HEK293 (cell line): ENCODE measurements around the gene FAM216B.

ENCODE experiments used
- CTCF ChIA-PET: fragments of 350-600 bp; formaldehyde crosslinking; extraction: SDS; loops from one replicate; lab custom pipeline; 2021; ENCODE audit warnings: antibody characterized with exemption; lab: Yijun Ruan, JAX
- POLR2A ChIA-PET: fragments of 300-600 bp; formaldehyde crosslinking; extraction: SDS; loops from one replicate; lab custom pipeline; 2020; ENCODE audit warnings: antibody characterized with exemption, inconsistent platforms; lab: Yijun Ruan, JAX
- H3K27ac ChIP-seq: fragments of 200-500 bp; sonication (Bioruptor generic); 2 replicates; pipeline ENCODE4 v1.5.1; 2014; ENCODE audit warnings: low read depth, low read length, control low read depth, inconsistent platforms; ENCODE audit errors: extremely low read depth
- H3K36me3 ChIP-seq, 2 experiments: fragments of 200-500 bp in 1 of 2; sonication (Bioruptor generic) in 1 of 2; 1 replicate in 1 of 2; 2 replicates in 1 of 2; pipeline ENCODE4 v1.5.1; 2014 to 2017; ENCODE audit warnings: inconsistent platforms in 2 of 2, low read length in 2 of 2; ENCODE audit not compliant: control insufficient read depth in 2 of 2, insufficient read depth in 1 of 2
- H3K4me1 ChIP-seq: fragments of 200-500 bp; sonication (Bioruptor generic); 2 replicates; pipeline ENCODE4 v1.5.1; 2014; ENCODE audit warnings: mild to moderate bottlenecking, low read length, inconsistent platforms; ENCODE audit not compliant: control insufficient read depth, insufficient read depth
- H3K4me3 ChIP-seq: 2 replicates; pipeline ENCODE4 v1.5.1; 2011; ENCODE audit warnings: low read depth, mild to moderate bottlenecking, control low read depth, low read length, moderate library complexity
- H3K9me3 ChIP-seq: fragments of 200-500 bp; sonication (Bioruptor generic); 2 replicates; pipeline ENCODE4 v1.5.1; 2014; ENCODE audit warnings: low read depth, low read length, inconsistent platforms; ENCODE audit not compliant: control insufficient read depth, insufficient read depth
- EGR2 ChIP-seq: fragments of 450-650 bp; formaldehyde crosslinking; IDR thresholded peaks from 2 replicates; pipeline ENCODE4 v1.5.1; 2016; ENCODE audit warnings: low read depth, missing biosample characterization, missing genetic modification characterization
- GFI1B ChIP-seq: fragments of 450-650 bp; formaldehyde crosslinking; IDR thresholded peaks from 2 replicates; pipeline ENCODE4 v1.5.1; 2016; ENCODE audit warnings: missing biosample characterization, missing genetic modification characterization
- IKZF3 ChIP-seq: fragments of 450-650 bp; IDR thresholded peaks from 2 replicates; pipeline ENCODE4 v1.5.0; 2018; ENCODE audit warnings: missing biosample characterization, mild to moderate bottlenecking, missing genetic modification characterization, moderate library complexity
- MZF1 ChIP-seq: fragments of 450-650 bp; formaldehyde crosslinking; IDR thresholded peaks from 2 replicates; pipeline ENCODE4 v1.5.1; 2017; ENCODE audit warnings: missing biosample characterization, missing genetic modification characterization, borderline replicate concordance
- SALL2 ChIP-seq: fragments of 450-650 bp; formaldehyde crosslinking; IDR thresholded peaks from 2 replicates; pipeline ENCODE4 v1.5.0; 2017; ENCODE audit warnings: missing biosample characterization, mild to moderate bottlenecking, missing genetic modification characterization, borderline replicate concordance
- SCRT2 ChIP-seq: fragments of 450-650 bp; formaldehyde crosslinking; IDR thresholded peaks from 2 replicates; pipeline ENCODE4 v1.5.1; 2016; ENCODE audit warnings: missing biosample characterization, missing genetic modification characterization
- SP2 ChIP-seq: fragments of 450-650 bp; formaldehyde crosslinking; IDR thresholded peaks from 2 replicates; pipeline ENCODE4 v1.5.1; 2016; ENCODE audit warnings: missing biosample characterization, missing genetic modification characterization
- SP7 ChIP-seq: fragments of 450-650 bp; formaldehyde crosslinking; IDR thresholded peaks from 2 replicates; pipeline ENCODE4 v1.5.1; 2016; ENCODE audit warnings: missing biosample characterization, missing genetic modification characterization
- YY2 ChIP-seq: fragments of 450-650 bp; formaldehyde crosslinking; IDR thresholded peaks from 2 replicates; pipeline ENCODE4 v1.5.1; 2016; ENCODE audit warnings: missing biosample characterization, missing genetic modification characterization
- ZFHX2 ChIP-seq: fragments of 450-650 bp; formaldehyde crosslinking; conservative IDR thresholded peaks from 2 replicates; pipeline ENCODE4 v1.5.1; 2016; ENCODE audit warnings: missing biosample characterization, missing genetic modification characterization
- ZNF202 ChIP-seq: fragments of 450-650 bp; formaldehyde crosslinking; IDR thresholded peaks from 2 replicates; pipeline ENCODE4 v1.5.1; 2016; ENCODE audit warnings: missing biosample characterization, missing genetic modification characterization, borderline replicate concordance
- ZNF211 ChIP-seq: fragments of 450-650 bp; formaldehyde crosslinking; IDR thresholded peaks from 2 replicates; pipeline ENCODE4 v1.5.1; 2016; ENCODE audit warnings: low read depth, missing biosample characterization, missing genetic modification characterization
- ZNF341 ChIP-seq: fragments of 450-650 bp; formaldehyde crosslinking; IDR thresholded peaks from 2 replicates; pipeline ENCODE4; 2016; ENCODE audit warnings: low read depth, missing biosample characterization, missing genetic modification characterization
- ZNF473 ChIP-seq: fragments of 450-650 bp; formaldehyde crosslinking; IDR thresholded peaks from 2 replicates; pipeline ENCODE4 v1.5.1; 2017; ENCODE audit warnings: missing biosample characterization, missing genetic modification characterization
- ZNF623 ChIP-seq: fragments of 450-650 bp; formaldehyde crosslinking; IDR thresholded peaks from 2 replicates; pipeline ENCODE4 v1.5.1; 2016; ENCODE audit warnings: missing biosample characterization, missing genetic modification characterization
- ZNF664 ChIP-seq: fragments of 450-650 bp; formaldehyde crosslinking; IDR thresholded peaks from 2 replicates; pipeline ENCODE4 v1.5.1; 2016; ENCODE audit warnings: missing biosample characterization, missing genetic modification characterization
- ZNF670 ChIP-seq: fragments of 450-650 bp; formaldehyde crosslinking; IDR thresholded peaks from 2 replicates; pipeline ENCODE4 v1.5.1; 2016; ENCODE audit warnings: missing biosample characterization, missing genetic modification characterization, low read depth
- ZNF785 ChIP-seq: fragments of 450-650 bp; formaldehyde crosslinking; IDR thresholded peaks from 2 replicates; pipeline ENCODE4 v1.5.1; 2016; ENCODE audit warnings: missing biosample characterization, missing genetic modification characterization
- ZNF791 ChIP-seq: fragments of 450-650 bp; formaldehyde crosslinking; IDR thresholded peaks from 2 replicates; pipeline ENCODE4 v1.5.1; 2016; ENCODE audit warnings: missing biosample characterization, missing genetic modification characterization
- TF ChIP-seq, protein P1 (sequence below): IDR thresholded peaks from 2 replicates; pipeline ENCODE4 v1.6.1; 2011; ENCODE audit warnings: mild to moderate bottlenecking, low read depth, low read length, borderline replicate concordance
- TF ChIP-seq, protein P2 (sequence below): fragments of 450-650 bp; formaldehyde crosslinking; IDR thresholded peaks from 2 replicates; pipeline ENCODE4 v1.5.1; 2016; ENCODE audit warnings: missing biosample characterization, missing genetic modification characterization
- TF ChIP-seq, protein P3 (sequence below): fragments of 450-650 bp; formaldehyde crosslinking; IDR thresholded peaks from 2 replicates; pipeline ENCODE4 v1.5.1; 2016; ENCODE audit warnings: missing biosample characterization, missing genetic modification characterization
- TF ChIP-seq, protein P4 (sequence below): fragments of 450-650 bp; formaldehyde crosslinking; IDR thresholded peaks from 2 replicates; pipeline ENCODE4 v1.5.1; 2016; ENCODE audit warnings: missing biosample characterization, missing genetic modification characterization

FAM216B gene

DNA sequence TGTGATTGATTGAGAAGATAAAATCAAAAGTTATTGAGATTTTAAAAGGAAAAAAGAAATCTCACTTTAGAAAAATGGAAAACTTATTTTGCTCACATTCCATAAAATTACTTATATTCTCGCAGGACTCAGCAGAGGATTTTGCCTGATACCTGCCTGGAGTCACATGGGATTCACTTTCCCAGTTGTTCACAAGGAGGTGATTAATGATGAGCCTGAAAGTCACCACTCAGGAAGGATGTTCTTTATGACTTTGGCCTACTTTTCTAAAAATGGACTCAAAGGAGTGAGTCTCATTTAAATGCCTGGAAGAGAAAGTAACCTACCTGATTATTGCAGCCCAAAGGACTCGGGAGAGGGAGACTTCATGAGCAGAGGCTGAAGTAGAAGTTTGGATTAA, 34.5 kb upstream of the FAM216B start:
- Histone ChIP-seq H3K4me3 (no peak overlapping the region), H3K9me3 (no peaks in the 10 kb centered on the region), H3K36me3 (no peaks in the 10 kb centered on the region), H3K4me1 (no peaks in the 10 kb centered on the region), H3K27ac (no peak overlapping the region)
- TF ChIP-seq YY2 = no peak
- TF ChIP-seq ZNF664 = no peak
- TF ChIP-seq ZNF785 = no peak
- no peak for TF ChIP-seq ZNF791 (tag by site-specific recombination)
- TF ChIP-seq SP7 (tag by site-specific recombination) = no peak
- no peak for TF ChIP-seq ZNF211 (tag by site-specific recombination)
- no peak for TF ChIP-seq ZNF623 (tag by site-specific recombination)
- TF ChIP-seq ZNF473 (tag by site-specific recombination) = no peak
- no peak for TF ChIP-seq SP2 (tag by site-specific recombination)
- no peak for TF ChIP-seq IKZF3 (tag by site-specific recombination)
- no peak for TF ChIP-seq SALL2 (tag by site-specific recombination)
- no peak for TF ChIP-seq ZNF202 (tag by site-specific recombination)
- TF ChIP-seq, protein P1, sequence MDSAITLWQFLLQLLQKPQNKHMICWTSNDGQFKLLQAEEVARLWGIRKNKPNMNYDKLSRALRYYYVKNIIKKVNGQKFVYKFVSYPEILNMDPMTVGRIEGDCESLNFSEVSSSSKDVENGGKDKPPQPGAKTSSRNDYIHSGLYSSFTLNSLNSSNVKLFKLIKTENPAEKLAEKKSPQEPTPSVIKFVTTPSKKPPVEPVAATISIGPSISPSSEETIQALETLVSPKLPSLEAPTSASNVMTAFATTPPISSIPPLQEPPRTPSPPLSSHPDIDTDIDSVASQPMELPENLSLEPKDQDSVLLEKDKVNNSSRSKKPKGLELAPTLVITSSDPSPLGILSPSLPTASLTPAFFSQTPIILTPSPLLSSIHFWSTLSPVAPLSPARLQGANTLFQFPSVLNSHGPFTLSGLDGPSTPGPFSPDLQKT = no peak
- POLR2A ChIA-PET = no interaction called here
- CTCF ChIA-PET = interaction anchor here (0.6 kb wide), 1 partner anchor 73 kb away, joined by 3 read pairs; no protein-coding TSS in a partner anchor

DNA sequence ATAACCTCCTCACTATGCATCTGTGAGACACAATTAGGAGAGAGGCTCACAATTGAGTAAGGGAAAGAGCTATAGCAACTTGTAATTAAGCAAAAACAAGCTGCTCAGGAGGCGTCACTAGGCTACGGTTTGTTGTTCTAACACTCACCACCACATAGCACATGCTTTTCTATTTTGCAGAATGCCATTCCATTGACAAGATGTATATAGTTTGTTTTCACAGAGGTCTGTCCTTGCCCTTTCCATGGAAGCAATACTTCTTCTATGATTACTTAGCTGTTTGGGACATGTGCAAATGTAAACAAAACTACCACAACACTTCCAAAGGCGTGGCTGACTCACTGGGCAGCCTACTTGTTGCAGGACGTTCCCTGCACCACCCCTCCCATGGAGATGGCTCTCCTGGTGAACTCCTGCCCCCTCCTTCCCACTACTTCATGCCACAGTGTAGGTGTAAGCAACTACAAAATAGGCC, 33.9 kb upstream of the FAM216B start:
- Histone ChIP-seq H3K36me3 (no peaks in the 10 kb centered on the region), H3K27ac (no peak overlapping the region)
- TF ChIP-seq GFI1B (tag by site-specific recombination) (no peak), SCRT2 (tag by site-specific recombination) (peak; percentile 89), MZF1 (tag by site-specific recombination) (no peak), ZNF341 (tag by site-specific recombination) (0 out of 2 replicates have a peak, but pooled peaks have one; percentile 21), EGR2 (tag by site-specific recombination) (peak; percentile 34; the same call in 1 of the 2 replicates), ZNF670 (tag by site-specific recombination) (no peak), SP7 (tag by site-specific recombination) (peak; percentile 67), ZFHX2 (tag by site-specific recombination) (peak; percentile 57)
- TF ChIP-seq, protein P2, sequence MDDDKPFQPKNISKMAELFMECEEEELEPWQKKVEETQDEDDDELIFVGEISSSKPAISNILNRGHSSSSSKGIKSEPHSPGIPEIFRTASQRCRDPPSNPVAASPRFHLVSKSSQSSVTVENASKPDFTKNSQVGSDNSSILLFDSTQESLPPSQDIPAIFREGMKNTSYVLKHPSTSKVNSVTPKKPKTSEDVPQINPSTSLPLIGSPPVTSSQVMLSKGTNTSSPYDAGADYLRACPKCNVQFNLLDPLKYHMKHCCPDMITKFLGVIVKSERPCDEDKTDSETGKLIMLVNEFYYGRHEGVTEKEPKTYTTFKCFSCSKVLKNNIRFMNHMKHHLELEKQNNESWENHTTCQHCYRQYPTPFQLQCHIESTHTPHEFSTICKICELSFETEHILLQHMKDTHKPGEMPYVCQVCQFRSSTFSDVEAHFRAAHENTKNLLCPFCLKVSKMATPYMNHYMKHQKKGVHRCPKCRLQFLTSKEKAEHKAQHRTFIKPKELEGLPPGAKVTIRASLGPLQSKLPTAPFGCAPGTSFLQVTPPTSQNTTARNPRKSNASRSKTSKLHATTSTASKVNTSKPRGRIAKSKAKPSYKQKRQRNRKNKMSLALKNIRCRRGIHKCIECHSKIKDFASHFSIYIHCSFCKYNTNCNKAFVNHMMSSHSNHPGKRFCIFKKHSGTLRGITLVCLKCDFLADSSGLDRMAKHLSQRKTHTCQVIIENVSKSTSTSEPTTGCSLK (tag by site-specific recombination) = no peak
- TF ChIP-seq, protein P3, sequence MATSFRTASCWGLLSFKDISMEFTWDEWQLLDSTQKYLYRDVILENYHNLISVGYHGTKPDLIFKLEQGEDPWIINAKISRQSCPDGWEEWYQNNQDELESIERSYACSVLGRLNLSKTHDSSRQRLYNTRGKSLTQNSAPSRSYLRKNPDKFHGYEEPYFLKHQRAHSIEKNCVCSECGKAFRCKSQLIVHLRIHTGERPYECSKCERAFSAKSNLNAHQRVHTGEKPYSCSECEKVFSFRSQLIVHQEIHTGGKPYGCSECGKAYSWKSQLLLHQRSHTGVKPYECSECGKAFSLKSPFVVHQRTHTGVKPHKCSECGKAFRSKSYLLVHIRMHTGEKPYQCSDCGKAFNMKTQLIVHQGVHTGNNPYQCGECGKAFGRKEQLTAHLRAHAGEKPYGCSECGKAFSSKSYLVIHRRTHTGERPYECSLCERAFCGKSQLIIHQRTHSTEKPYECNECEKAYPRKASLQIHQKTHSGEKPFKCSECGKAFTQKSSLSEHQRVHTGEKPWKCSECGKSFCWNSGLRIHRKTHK (tag by site-specific recombination) = no peak
- TF ChIP-seq, protein P4, sequence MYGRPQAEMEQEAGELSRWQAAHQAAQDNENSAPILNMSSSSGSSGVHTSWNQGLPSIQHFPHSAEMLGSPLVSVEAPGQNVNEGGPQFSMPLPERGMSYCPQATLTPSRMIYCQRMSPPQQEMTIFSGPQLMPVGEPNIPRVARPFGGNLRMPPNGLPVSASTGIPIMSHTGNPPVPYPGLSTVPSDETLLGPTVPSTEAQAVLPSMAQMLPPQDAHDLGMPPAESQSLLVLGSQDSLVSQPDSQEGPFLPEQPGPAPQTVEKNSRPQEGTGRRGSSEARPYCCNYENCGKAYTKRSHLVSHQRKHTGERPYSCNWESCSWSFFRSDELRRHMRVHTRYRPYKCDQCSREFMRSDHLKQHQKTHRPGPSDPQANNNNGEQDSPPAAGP (tag by site-specific recombination) = peak; percentile 84
- TF ChIP-seq, all 188 proteins: peak for 6
- H3K9me3 ChIP-seq = no peaks in the 10 kb centered on the region
- no peak overlapping the region for H3K4me3 ChIP-seq
- ChIA-PET POLR2A (no interaction called here), CTCF (interaction anchor here (0.6 kb wide), 1 partner anchor 73 kb away, joined by 3 read pairs; no protein-coding TSS in a partner anchor)
- no peaks in the 10 kb centered on the region for H3K4me1 ChIP-seq
